Fibroblast of the aortic adventitia (primary cell): Measurements from ENCODE around the gene RCAN2. TPM values are rescaled to one million over a fixed set of nuclear protein-coding genes. Genes with fewer than 3 reads are reported as not detected.
A peak's percentile ranks its signal among the peaks of the same experiment; 100 is the strongest.

Experiments used
- DNase-seq: peaks from one replicate; pipeline ENCODE4 v3.0.0-alpha.2; 2010; ENCODE audit warnings: low read depth
- H3K4me3 ChIP-seq: 2 replicates; pipeline ENCODE4 v1.5.1; 2011; ENCODE audit warnings: low read depth, mild to moderate bottlenecking, control low read depth, low read length, moderate library complexity
- CTCF ChIP-seq: IDR thresholded peaks from 2 replicates; pipeline ENCODE4 v1.5.1; 2011; ENCODE audit warnings: mild to moderate bottlenecking, low read length, control low read depth, inconsistent platforms; ENCODE audit not compliant: insufficient read depth
- total RNA-seq: library from RNA; depleted of rRNA; stranded (reverse); fragments of >200 nt; gene quantifications from 2 replicates; pipeline ENCODE4 v1.2.3, GENCODE V29; 2012; ENCODE audit warnings: low replicate concordance

Gene RCAN2
- total RNA-seq, 1 donor: 8.0 TPM

- H3K4me3 ChIP-seq: no peak overlapping the region
These were observed 68.6 kb downstream of the RCAN2 start for GRCh38 chr6:46422619-46423018.

DNA sequence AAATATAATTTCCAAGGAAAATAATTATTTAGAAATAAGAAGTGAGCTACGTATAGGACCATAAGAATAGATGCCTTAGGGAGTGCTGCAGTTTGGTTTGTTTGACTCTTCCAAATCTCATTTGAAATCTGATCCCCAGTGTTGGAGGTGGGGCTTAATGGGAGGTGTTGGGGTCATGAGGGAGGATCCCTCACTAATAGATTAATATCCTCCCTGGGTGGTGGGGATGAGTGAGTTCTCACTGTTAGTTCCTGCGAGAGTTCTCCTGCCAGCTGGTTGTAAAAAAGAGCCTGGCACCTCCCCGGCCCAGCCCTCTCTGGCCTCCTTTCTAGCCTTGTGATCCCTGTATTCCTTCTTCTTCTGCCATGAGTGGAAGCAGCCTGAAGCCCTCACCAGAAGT, 69.3 kb downstream of the RCAN2 start:
- TF ChIP-seq CTCF: no peak

More at GRCh38 chr6:46422619-46423018, 68.6 kb downstream of the RCAN2 start:
- no peak for TF ChIP-seq CTCF
- DNase-seq: no peak

GRCh38 chr6:46420921-46421638, 70.2 kb downstream of the RCAN2 start:
- DNase-seq: no peak
- no peak overlapping the region for H3K4me3 ChIP-seq
- no peak for TF ChIP-seq CTCF

More for the DNA sequence above, 69.3 kb downstream of the RCAN2 start:
- no peak for DNase-seq
- no peak overlapping the region for H3K4me3 ChIP-seq

- peak; percentile 76 for TF ChIP-seq CTCF
- DNase-seq: peak; percentile 84
- H3K4me3 ChIP-seq: no peak overlapping the region
These were observed 71.7 kb downstream of the RCAN2 start for GRCh38 chr6:46419576-46420002.

DNA sequence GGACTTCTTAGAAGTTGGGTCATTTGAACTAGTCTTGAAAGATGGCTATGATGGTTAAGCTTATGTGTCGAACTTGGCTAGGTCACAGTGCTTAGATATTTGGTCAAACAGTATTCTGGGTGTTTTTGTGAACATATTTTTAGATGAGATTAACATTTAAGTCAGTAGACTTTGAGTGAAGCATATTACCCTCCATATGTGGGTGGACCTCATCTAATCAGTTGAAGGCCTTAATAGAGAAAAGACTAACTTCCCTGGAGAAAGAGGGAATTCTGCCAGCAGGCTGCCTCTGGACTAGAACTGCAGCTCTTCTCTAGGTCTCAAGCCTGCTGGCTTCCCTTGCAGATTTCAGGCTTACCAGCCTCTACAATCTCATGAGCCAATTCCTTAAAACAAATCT, 76.9 kb downstream of the RCAN2 start:
- no peak for DNase-seq
- TF ChIP-seq CTCF: no peak
- no peak overlapping the region for H3K4me3 ChIP-seq

GRCh38 chr6:46412662-46413061, 78.6 kb downstream of the RCAN2 start:
- no peak overlapping the region for H3K4me3 ChIP-seq
- TF ChIP-seq CTCF: no peak
- no peak for DNase-seq
